Measurements from ENCODE around the gene ZNHIT2. TPM values are rescaled to one million over a fixed set of nuclear protein-coding genes. Genes with fewer than 3 reads are reported as not detected.

The ZNHIT2 gene
- total RNA-seq, 1 donor from 2014 or later = 9.5 TPM

- no peaks in the 10 kb centered on the region for H3K9me3 ChIP-seq
- no peaks in the 10 kb centered on the region for H3K27me3 ChIP-seq (ENCODE audit: low read depth)
- peaks cover 50% of the 10 kb centered on the region for H3K4me1 ChIP-seq
- H3K36me3 ChIP-seq = peaks cover 39% of the 10 kb centered on the region
- H3K4me3 ChIP-seq = peak overlapping the region; percentile 60
- H3K27ac ChIP-seq = peak overlapping the region; percentile 74
- intact Hi-C loops (cut with DNase I) = no loop called here
- TF ChIP-seq CTCF (IDR thresholded peaks at IDR 0.05) = peak; percentile 92
- DNase-seq (peak; percentile 83), ATAC-seq (peak; percentile 77 to 80)
Measured at GRCh38 chr11:65112546-65113360, 4.7 kb downstream of the ZNHIT2 start.

- TF ChIP-seq CTCF (IDR thresholded peaks at IDR 0.05) = no peak
- Histone ChIP-seq H3K9me3 (no peaks in the 10 kb centered on the region), H3K4me1 (peaks cover 48% of the 10 kb centered on the region), H3K27me3 (ENCODE audit: low read depth) (no peaks in the 10 kb centered on the region), H3K4me3 (peak within 1 kb of the TSS; percentile 60), H3K27ac (peak within 1 kb of the TSS; percentile 74), H3K36me3 (peaks cover 45% of the 10 kb centered on the region)
- ATAC-seq (peak; percentile 92 to 94), DNase-seq (peak; percentile 99)
- intact Hi-C loops (cut with DNase I) = no loop called here
Measured at GRCh38 chr11:65111744-65112545, 5.6 kb downstream of the ZNHIT2 start, which contains the start of gene TM7SF2. TM7SF2 (plus strand) TSS chr11:65111872; CDS start chr11:65112016, 144 bp downstream.

GRCh38 chr11:65111159-65111743, 6.2 kb downstream of the ZNHIT2 start:
- intact Hi-C loops (cut with DNase I) = no loop called here
- no peaks in the 10 kb centered on the region for H3K27me3 ChIP-seq (ENCODE audit: low read depth)
- no peaks in the 10 kb centered on the region for H3K9me3 ChIP-seq
- no peak for TF ChIP-seq CTCF (IDR thresholded peaks at IDR 0.05)
- H3K36me3 ChIP-seq = peaks cover 41% of the 10 kb centered on the region
- H3K4me1 ChIP-seq = peaks cover 41% of the 10 kb centered on the region
- DNase-seq (no peak), ATAC-seq (no peak)
- no peak overlapping the region for H3K27ac ChIP-seq
- H3K4me3 ChIP-seq = peak overlapping the region; percentile 60

GRCh38 chr11:65110354-65110861, 7.1 kb downstream of the ZNHIT2 start:
- DNase-seq = peak; percentile 89
- H3K4me1 ChIP-seq = peaks cover 34% of the 10 kb centered on the region
- H3K27ac ChIP-seq = peak overlapping the region; percentile 44
- H3K36me3 ChIP-seq = peaks cover 36% of the 10 kb centered on the region
- ATAC-seq = peak; percentile 65 to 79
- no peaks in the 10 kb centered on the region for H3K9me3 ChIP-seq
- no peaks in the 10 kb centered on the region for H3K27me3 ChIP-seq (ENCODE audit: low read depth)
- H3K4me3 ChIP-seq = peak overlapping the region; percentile 14
- intact Hi-C loops (cut with DNase I) = no loop called here
- TF ChIP-seq CTCF (IDR thresholded peaks at IDR 0.05) = peak; percentile 99

All from lower lobe of right lung (tissue), 2 donors.